ENCODE measurements around the gene TULP1. TPM values are rescaled to one million over a fixed set of nuclear protein-coding genes. Genes with fewer than 3 reads are reported as not detected.
"Not testable (repeated sequence)": the region's sequence is repeated elsewhere in the genome, so short reads cannot be mapped to it uniquely, and the experiment has no call there.

The TULP1 gene
- total RNA-seq, 4 donors from 2014 or later, result 0.60 TPM; not detected in 3

DNA sequence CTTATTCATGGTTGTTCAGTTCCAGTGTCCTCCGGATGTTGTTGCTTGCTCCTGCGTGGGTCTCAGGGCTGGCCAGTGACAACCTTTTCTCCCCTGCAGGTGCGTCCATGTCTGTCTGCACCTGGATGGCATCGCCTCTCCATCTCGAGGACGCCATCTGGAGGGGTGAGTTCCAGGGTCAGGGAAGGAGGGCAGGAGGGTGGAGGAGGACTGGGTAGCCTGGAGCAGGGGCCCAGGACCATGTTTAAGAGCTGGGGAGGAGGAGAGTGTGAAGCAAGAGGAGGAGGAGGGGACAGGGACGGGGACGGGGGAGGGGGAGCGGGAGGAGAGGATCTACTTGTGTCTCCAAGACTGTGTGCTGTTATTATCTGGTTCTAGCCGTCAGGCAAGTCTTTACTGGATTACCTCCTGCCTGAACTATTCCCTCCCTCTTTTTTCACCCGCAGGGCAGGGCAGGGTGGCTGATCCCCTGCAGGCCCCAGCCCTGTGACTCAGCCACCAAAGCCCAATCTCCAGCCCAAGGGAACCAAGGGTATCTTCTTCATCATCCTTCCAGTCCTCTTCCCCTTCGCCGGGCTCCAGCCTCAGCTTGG, 32.2 kb upstream of the TULP1 start:
- TF ChIP-seq POLR2A (IDR thresholded peaks at IDR 0.05), result no peak
- no peak for TF ChIP-seq EP300 (IDR thresholded peaks at IDR 0.05)
- TF ChIP-seq, protein P1, sequence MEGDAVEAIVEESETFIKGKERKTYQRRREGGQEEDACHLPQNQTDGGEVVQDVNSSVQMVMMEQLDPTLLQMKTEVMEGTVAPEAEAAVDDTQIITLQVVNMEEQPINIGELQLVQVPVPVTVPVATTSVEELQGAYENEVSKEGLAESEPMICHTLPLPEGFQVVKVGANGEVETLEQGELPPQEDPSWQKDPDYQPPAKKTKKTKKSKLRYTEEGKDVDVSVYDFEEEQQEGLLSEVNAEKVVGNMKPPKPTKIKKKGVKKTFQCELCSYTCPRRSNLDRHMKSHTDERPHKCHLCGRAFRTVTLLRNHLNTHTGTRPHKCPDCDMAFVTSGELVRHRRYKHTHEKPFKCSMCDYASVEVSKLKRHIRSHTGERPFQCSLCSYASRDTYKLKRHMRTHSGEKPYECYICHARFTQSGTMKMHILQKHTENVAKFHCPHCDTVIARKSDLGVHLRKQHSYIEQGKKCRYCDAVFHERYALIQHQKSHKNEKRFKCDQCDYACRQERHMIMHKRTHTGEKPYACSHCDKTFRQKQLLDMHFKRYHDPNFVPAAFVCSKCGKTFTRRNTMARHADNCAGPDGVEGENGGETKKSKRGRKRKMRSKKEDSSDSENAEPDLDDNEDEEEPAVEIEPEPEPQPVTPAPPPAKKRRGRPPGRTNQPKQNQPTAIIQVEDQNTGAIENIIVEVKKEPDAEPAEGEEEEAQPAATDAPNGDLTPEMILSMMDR (IDR thresholded peaks at IDR 0.05), result no peak
- H3K27ac ChIP-seq, result no peak overlapping the region
- peaks cover 0 to 9% of the 10 kb centered on the region in 2 donors for H3K27me3 ChIP-seq
- H3K9me3 ChIP-seq, result peaks cover 0 to 12% (median 0%) of the 10 kb centered on the region in 4 donors
- no peaks in the 10 kb centered on the region for H3K36me3 ChIP-seq
- DNase-seq (ENCODE audit: low spot score in 2 of 2), result no peak
- no peaks in the 10 kb centered on the region for H3K4me1 ChIP-seq
- no peak overlapping the region for H3K4me3 ChIP-seq
- 57 to 59% methylated on average over 13 of the region's 13 CpGs for WGBS, 2 donors

DNA sequence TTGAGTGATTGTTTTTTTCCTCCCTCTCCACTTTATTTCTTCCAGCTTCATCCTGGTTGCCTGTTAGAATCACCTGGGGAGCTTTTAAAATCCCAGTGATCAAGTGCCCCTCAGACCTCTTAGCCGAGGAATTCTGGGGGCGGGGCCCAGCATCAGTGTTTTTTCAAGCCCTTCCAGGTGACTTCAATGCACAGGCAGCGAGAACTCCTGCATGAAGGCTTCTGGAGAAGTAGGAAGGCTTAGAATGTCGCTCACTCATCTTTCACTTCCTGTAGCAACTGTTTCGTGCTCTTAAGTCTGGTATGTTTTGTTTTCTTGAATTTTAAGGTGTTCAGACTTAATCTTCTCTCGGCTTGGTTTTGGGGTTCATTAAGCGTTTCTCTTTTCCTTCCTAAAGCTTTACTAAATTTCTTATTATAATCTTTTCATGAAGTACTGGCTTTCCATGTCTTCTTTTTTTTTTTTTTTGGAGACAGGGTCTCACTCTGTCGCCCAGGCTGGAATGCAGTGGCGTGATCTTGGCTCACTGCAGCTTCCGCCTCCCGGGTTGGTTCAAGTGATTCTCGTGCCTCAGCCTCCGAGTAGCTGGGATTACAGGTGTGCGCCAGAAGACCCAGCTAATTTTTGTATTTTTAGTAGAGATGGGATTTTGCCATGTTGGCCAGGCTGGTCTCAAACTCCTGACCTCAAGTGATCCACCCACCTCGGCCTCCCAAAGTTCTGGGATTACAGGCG, 30.9 kb upstream of the TULP1 start:
- 75 to 77% methylated on average over 16 of the region's 16 CpGs for WGBS, 2 donors
- DNase-seq (ENCODE audit: low spot score in 2 of 2), result no peak

DNA sequence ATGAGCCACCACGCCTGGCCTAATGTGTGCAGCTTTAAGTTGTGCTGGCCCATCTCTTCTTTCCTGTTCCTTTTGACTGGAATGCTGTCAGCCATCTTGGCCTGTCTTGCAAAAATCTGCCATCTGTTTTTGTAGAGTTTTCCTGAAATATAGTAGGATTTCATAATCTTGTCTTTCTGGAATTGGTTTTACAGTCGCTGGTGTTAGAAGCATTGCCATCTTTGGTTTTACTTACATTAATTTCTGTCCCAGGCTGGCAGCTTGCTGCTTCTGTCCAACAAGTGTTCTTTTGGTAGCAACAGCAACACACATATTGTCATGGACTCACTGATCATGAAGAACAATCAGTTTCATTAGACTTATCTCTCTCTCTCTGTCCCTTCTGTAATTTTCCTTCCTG, 29.1 kb upstream of the TULP1 start:
- Histone ChIP-seq H3K36me3 (no peaks in the 10 kb centered on the region), H3K4me1 (no peaks in the 10 kb centered on the region), H3K27me3 (peaks cover 0 to 9% of the 10 kb centered on the region in 2 donors), H3K4me3 (no peak overlapping the region), H3K27ac (no peak overlapping the region), H3K9me3 (peaks cover 0 to 12% (median 0%) of the 10 kb centered on the region in 4 donors)
- TF ChIP-seq, protein P1 (IDR thresholded peaks at IDR 0.05), result no peak
- TF ChIP-seq POLR2A (IDR thresholded peaks at IDR 0.05), result no peak
- TF ChIP-seq EP300 (IDR thresholded peaks at IDR 0.05), result no peak
- no peak for DNase-seq (ENCODE audit: low spot score in 2 of 2)
- 86 to 98% methylated on average over 2 of the region's 2 CpGs for WGBS, 2 donors

More for the DNA sequence above, 30.9 kb upstream of the TULP1 start:
- TF ChIP-seq, protein P1 (IDR thresholded peaks at IDR 0.05), result no peak
- TF ChIP-seq EP300 (IDR thresholded peaks at IDR 0.05) (no peak), POLR2A (IDR thresholded peaks at IDR 0.05) (no peak)
- H3K27me3 ChIP-seq, result peaks cover 0 to 9% of the 10 kb centered on the region in 2 donors
- no peaks in the 10 kb centered on the region for H3K36me3 ChIP-seq
- no peak overlapping the region for H3K4me3 ChIP-seq
- peaks cover 0 to 12% (median 0%) of the 10 kb centered on the region in 4 donors for H3K9me3 ChIP-seq
- no peaks in the 10 kb centered on the region for H3K4me1 ChIP-seq
- no peak overlapping the region for H3K27ac ChIP-seq

DNA sequence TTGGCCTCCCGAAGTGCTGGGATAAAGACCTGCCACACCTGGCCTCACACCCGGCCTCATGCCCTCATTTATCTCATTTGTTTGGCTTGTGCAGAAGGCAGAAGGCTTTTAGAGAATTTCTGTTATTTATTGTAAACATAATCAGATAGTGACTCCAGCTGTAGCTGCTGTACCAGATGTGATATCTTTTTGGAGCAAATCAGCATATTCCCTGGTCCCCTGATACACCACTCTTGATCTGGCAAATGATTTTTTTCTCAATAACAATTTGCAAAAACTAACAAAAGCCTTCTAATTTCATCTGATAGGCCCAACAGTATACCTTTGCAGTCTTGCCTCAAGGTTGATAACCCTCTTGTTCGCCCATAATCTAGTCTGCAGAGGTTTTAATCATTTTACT, 26.5 kb upstream of the TULP1 start:
- 85 to 90% methylated on average over 3 of the region's 3 CpGs for WGBS, 2 donors
- no peak overlapping the region for H3K4me3 ChIP-seq
- H3K36me3 ChIP-seq, result no peaks in the 10 kb centered on the region
- TF ChIP-seq EP300 (IDR thresholded peaks at IDR 0.05), result no peak
- TF ChIP-seq, protein P1 (IDR thresholded peaks at IDR 0.05), result no peak
- no peak for TF ChIP-seq POLR2A (IDR thresholded peaks at IDR 0.05)
- H3K27ac ChIP-seq, result no peak overlapping the region
- no peak for DNase-seq (ENCODE audit: low spot score in 2 of 2)
- no peaks in the 10 kb centered on the region for H3K27me3 ChIP-seq
- no peaks in the 10 kb centered on the region for H3K4me1 ChIP-seq
- peaks cover 0 to 12% (median 0%) of the 10 kb centered on the region in 4 donors for H3K9me3 ChIP-seq

DNA sequence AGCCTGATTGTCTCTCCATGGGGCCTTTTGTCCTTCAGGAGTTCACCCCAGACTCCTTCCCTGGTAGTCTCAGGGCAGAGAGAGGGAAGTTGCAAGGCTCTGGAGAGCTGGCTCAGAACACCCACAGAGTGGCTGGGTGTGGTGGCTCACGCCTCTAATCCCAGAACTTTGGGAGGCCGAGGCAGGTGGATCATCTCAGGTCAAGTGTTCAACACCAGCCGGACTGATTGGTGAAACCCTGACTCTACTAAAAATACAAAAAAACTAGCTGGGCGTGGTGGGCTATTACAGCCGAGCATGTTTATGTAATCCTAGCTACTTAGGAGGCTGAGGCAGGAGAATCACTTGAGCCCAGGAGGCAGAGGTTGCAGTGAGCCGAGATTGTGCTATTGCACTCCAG, 23.2 kb upstream of the TULP1 start:
- not testable (repeated sequence) for DNase-seq (ENCODE audit: low spot score in 2 of 2); H3K9me3 ChIP-seq; H3K27ac ChIP-seq; H3K4me1 ChIP-seq; H3K27me3 ChIP-seq; H3K4me3 ChIP-seq; H3K36me3 ChIP-seq
- WGBS, 2 donors, result 83 to 89% methylated on average over 6 of the region's 6 CpGs
